GM12891 (cell line): ENCODE measurements around the gene COTL1.
"Not testable (repeated sequence)": the region's sequence is repeated elsewhere in the genome, so short reads cannot be mapped to it uniquely, and the experiment has no call there.

Source experiments
- DNase-seq: peaks from one replicate; pipeline ENCODE4 v3.0.0; 2011; ENCODE audit warnings: low spot score; ENCODE audit not compliant: insufficient read length
- FAIRE-seq: peaks from 2 replicates; lab custom pipeline; 2011; peaks lifted over from hg19 to GRCh38; lab: Jason Lieb, UNC
- PAX5 ChIP-seq: IDR thresholded peaks from 2 replicates; pipeline ENCODE4 v1.6.1; 2011; ENCODE audit warnings: low read length, moderate library complexity, mild to moderate bottlenecking; ENCODE audit not compliant: insufficient read depth, severe bottlenecking
- POLR2A ChIP-seq: IDR thresholded peaks from 2 replicates; pipeline ENCODE4 v1.6.1; 2011; ENCODE audit warnings: low read depth, low read length, control low read depth
- POLR2AphosphoS5 ChIP-seq: IDR thresholded peaks from 2 replicates; pipeline ENCODE4 v1.6.1; 2011; ENCODE audit warnings: low read depth, low read length, control low read depth
- POU2F2 ChIP-seq: IDR thresholded peaks from 2 replicates; pipeline ENCODE4 v1.6.1; 2011; ENCODE audit warnings: low read depth, mild to moderate bottlenecking, control low read depth, low read length, moderate library complexity
- SPI1 ChIP-seq: IDR thresholded peaks from 2 replicates; pipeline ENCODE4 v1.6.1; 2011; ENCODE audit warnings: low read depth, low read length, control low read depth
- TAF1 ChIP-seq: IDR thresholded peaks from 2 replicates; pipeline ENCODE4 v1.6.1; 2011; ENCODE audit warnings: low read depth, low read length, control low read depth

The COTL1 gene

DNA sequence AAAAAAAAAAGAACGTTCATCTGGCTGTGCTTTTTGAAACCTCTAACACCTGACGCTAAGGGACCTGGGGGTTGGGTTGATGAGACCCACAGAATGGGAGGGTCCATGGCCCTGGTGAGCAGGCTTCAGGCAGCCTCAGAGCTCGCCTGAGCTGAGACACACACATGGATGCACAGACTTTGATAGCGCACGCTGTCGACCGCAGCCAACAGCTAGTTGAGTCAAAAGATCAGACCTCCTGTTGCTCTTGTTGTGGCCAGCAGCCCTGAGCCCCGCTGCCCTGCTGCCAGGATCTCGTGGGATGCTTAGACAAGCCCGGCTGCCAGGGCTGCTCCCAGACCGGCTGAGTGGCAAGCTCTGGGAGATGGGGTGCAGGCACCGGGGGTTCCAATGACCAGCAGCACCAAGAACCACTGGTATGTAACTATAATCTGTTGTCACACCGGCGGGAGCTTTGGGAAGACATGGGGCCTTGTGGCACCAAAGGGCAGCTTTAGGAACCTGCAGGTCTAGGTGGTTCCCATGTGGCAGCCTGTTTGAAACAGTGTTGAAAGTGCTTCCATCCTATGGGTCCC lies 93.4 kb downstream of the COTL1 start:
- FAIRE-seq (no peak), DNase-seq (no peak)
- TF ChIP-seq POLR2AphosphoS5 (no peak), POLR2A (no peak), POU2F2 (no peak)

DNA sequence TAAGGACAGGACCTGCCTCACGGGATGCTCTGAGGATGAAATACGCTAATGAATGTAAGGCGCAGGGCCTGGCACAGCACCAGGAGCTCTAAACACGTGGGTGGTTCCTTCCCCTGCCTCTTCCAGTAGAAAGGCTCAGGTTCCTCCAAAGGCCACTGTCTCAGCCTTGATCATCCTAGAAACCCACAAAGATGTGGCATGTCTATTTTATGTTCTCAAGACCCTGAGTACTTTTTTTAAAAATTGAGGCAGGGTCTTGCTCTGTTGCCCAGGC lies 96.4 kb downstream of the COTL1 start:
- TF ChIP-seq POLR2AphosphoS5 = no peak
- TF ChIP-seq TAF1 = no peak
- TF ChIP-seq PAX5 = no peak
- no peak for TF ChIP-seq POU2F2
- TF ChIP-seq SPI1 = no peak
- no peak for TF ChIP-seq POLR2A
- DNase-seq = no peak
- FAIRE-seq = no peak

DNA sequence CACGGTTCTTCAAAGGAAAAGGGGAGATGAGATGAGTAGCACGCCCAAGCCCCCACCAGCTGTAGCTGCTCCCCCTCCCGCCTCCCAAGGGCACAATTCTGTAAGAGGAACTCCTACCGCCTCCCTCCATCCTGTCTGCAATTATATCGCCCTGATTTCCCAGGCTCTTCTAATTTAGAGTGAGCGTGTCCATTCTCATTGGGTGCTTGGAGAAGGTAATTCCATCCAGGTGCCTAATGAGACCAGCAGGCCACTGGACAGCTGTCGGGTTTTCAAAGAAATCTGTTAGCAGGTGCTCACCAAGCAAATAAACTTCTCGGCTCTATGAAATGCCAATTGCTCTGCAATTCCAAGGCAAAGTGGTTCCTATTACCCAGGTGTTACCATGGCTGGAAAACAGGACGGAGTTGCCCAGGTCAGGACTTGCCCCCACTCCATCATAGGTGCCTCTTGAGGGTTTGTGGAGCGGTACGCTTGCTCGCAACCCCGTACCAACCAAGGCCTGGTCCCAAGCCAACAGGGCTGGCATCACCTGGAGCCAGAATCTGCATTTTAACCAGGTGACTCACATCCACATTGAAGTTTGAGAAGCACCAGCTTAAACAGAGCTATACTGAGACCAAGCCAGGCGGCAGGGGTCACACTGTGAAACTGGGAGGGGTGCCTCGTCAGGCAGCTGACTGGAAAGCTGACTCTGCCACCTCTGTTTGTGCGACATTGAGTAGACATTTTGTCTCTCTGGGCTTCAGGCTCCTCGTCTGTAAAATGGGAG lies 97.0 kb downstream of the COTL1 start:
- FAIRE-seq = no peak
- no peak for TF ChIP-seq TAF1
- no peak for TF ChIP-seq SPI1
- TF ChIP-seq PAX5 = no peak
- TF ChIP-seq POLR2A = no peak
- TF ChIP-seq POLR2AphosphoS5 = no peak
- TF ChIP-seq POU2F2 = no peak
- no peak for DNase-seq

DNA sequence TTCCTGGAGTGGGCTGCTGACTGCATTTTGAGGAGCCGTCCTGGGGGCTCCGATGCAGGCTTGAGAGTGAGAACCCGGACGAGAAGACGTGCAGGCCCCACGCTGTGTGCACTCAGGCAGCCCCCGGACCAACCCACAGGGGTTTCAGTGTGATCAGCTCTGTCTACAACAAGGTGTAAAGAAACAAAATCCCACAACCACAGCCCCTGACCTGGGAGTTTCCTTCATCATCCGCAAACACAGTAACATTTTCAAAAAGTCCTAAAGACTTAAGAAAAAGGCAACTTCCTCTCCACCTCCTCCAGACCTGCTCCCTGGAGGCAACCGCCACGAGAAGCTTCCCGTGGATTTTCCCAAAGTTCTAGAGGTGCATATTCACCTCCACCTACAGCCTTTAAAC lies 98.0 kb downstream of the COTL1 start:
- no peak for TF ChIP-seq POU2F2
- no peak for FAIRE-seq
- no peak for DNase-seq

DNA sequence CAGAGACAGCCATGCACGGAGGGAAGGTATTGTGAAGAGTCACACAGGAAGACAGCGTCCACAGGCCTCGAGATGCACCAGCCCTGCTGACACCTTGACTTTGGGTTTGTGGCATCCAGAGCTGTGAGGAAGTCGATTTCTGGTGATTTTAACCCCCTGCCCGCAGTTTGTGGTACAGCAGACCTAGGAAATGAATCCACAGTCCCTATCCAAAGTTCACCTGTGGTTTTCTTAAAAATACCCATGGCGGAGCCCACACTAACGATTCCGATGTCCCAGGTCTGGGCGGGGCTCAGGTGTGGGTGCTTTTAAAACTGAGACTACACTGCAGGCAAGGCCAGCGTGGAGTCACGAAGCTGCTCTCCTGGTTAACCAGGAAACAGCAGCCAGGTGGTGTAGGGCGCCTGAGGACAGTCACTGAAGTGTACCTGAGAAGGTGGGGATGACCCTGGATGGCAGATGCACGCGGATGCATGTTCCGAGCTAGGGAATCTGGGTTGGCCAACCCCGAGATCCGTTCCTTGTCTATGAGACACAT lies 99.0 kb downstream of the COTL1 start:
- FAIRE-seq = no peak
- no peak for DNase-seq
- no peak for TF ChIP-seq POLR2A
- no peak for TF ChIP-seq POLR2AphosphoS5
- no peak for TF ChIP-seq PAX5
- TF ChIP-seq SPI1 = no peak
- TF ChIP-seq TAF1 = no peak

DNA sequence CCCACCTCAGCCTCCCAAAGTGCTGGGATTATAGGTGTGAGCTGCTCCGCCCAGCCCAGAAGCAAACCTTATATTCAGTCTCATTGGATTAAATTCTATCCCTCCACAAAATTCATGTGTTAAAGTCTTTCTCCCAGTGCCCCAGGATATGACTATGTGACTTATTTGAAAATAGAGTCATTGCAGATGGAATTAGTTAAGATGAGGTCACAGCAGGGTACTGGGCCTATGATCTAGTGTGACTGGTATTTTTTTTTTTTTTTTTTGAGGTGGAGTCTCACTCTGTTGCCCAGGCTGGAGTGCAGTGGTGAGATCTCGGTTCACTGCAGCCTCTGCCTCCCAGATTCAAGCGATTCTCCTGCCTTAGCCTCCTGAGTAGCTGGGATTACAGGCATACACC lies 99.7 kb downstream of the COTL1 start:
- FAIRE-seq, DNase-seq: not testable (repeated sequence)

DNA sequence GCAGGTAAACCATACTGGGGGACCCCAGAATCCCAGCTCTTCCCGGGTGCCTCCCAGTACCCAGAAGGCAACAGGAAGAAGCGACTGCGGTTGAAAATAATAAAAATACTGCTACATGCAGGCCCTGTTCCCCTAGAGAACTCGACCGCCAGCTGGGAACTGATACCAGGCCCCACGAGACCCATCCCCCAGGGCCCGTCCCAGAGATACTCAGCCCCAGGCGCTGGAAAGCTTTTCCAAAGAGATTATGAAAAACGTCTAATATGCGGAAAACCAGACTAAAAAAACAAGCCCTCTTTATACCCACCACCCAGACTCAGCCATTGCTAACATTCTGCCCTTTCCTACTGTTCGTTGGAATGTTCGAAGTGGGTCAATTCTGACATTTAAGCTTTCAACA lies 100.5 kb downstream of the COTL1 start:
- FAIRE-seq = no peak
- TF ChIP-seq POU2F2 (no peak), TAF1 (no peak), SPI1 (no peak), PAX5 (no peak), POLR2A (no peak), POLR2AphosphoS5 (no peak)
- DNase-seq = no peak
